Activated CD4-positive, alpha-beta T cell treated with anti-CD3 and anti-CD28 coated beads for 24 hours (primary cell): Measurements from ENCODE around the gene NFS1.

ENCODE experiments used
- DNase-seq, 2 donors: peaks; one replicate each; pipeline ENCODE4 v3.0.0-alpha.2; 2020; ENCODE audit warnings: low read depth in 2 of 2

Gene NFS1

GRCh38 chr20:35643045-35643444 lies 56.1 kb downstream of the NFS1 start:
- DNase-seq: no peak

DNA sequence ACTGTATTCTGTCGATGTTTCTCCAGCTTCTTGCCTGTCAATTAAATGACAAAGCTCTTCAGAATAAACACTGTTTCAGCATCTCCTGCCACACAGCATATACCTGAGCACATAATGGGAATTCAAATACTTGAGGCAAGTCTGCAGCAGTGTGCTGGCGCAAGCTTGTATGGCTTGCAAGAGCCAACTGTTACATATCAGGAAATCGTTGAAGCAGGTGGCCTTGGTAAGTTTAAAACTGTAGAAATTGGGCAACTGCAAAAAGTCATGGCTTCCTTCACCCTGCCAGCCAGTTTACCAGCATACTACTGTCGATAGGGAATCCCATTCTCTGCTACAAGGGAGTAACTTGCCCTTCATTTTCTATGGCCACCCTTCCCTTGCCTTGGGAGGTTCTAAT lies 57.4 kb downstream of the NFS1 start:
- no peak for DNase-seq

- no peak for DNase-seq
Measured at GRCh38 chr20:35640724-35641123, 58.4 kb downstream of the NFS1 start.

GRCh38 chr20:35638751-35639150 lies 60.4 kb downstream of the NFS1 start:
- no peak for DNase-seq

- DNase-seq: no peak
Measured at GRCh38 chr20:35637276-35637675, 61.9 kb downstream of the NFS1 start.

- DNase-seq: no peak
Measured at GRCh38 chr20:35636095-35636494, 63.1 kb downstream of the NFS1 start.

GRCh38 chr20:35635652-35636051 lies 63.5 kb downstream of the NFS1 start:
- no peak for DNase-seq

GRCh38 chr20:35632539-35633115 lies 66.5 kb downstream of the NFS1 start:
- DNase-seq: no peak

GRCh38 chr20:35630636-35631035 lies 68.5 kb downstream of the NFS1 start:
- no peak for DNase-seq

- DNase-seq: no peak
Measured at GRCh38 chr20:35629427-35630145, 69.6 kb downstream of the NFS1 start.

DNA sequence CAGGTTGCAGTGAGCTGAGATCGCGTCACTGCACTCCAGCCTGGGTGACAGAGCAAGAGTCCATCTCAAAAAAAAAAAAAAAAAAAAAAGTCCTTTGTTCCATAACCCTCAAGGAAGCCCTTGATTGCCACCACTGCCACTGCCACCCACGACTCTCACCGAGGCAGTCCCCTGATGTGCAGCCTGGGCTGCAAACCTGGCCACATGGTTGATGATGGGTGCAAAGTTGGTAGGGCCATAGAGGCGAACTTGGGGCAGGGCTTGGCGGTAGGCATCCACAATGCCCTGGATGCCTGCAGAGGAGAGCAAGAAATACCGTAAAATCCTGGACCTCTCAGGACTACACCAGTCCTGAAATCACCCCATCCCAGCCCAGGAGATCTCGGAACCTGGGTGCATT lies 72.0 kb downstream of the NFS1 start:
- DNase-seq: no peak

GRCh38 chr20:35626386-35627001 lies 72.7 kb downstream of the NFS1 start:
- DNase-seq: no peak

DNA sequence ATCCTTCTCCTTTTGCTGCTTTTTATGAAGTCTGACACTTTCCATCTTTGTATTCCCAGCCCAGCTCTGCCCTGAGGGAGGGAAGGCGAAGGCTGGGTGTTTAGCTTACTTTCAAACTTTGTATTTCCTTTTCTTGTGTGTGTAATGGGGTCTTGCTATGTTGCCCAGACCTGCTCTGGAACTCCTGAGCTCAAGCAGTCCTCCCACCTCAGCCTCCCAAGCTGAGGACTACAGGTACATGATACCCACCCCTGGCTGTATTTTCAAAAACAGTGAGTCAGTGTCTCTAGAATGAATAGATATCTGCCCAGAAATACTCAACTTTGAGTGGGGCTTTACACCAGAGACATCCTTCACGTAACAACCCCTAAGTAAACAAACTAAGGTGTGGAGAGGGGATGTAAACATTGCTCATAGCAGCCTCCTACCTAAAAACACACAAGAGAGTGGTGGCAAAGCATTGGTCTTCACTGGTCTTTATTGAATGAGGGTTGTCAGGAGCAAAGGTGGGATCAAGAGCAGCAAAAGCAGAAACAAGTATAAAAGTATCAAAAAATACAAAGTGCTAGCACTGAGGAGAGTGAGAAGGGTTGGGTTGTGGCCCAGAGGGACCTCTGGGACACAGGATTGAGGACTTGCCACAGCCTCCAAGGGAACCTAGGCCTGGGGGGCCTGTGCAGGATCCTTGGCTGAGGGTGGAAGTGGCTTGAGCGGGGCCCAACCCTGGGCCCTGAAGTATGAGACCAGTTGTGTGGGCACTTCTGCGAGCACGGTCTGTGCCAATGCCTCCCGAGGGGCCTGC lies 73.4 kb downstream of the NFS1 start:
- no peak for DNase-seq

GRCh38 chr20:35621560-35621946 lies 77.6 kb downstream of the NFS1 start:
- no peak for DNase-seq

DNA sequence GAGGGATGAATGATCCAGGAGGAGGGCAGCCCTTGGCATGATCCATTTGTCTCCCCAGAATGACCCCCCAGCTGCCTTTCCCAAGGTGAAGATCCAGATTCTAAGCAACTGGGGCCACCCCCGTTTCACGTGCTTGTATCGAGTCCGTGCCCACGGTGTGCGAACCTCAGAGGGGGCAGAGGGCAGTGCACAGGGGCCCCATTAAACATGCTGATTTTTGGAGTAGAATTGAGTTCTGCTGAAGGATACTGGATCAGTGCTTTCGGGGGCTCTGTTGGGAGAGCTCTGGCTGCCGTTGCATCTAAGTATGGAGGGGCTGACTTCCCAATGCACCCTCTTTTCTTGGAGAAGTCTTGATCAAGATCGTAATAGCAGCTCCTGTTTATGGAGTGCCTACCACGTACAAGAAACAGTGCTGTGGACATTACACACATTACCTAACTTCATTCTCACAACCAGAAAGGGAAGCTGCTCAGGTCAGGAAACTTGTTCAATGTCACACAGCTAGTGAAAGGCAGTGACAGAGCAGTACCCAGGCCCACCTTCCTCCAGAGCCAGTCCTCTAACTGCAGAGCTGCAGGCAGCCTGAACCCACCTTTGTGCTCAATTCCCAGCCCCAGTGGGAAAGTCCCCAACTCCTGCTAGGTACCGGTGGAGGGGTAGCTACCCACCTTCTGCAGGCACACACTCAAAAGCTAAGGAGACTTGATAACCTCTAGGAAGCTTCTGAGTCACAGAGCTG lies 78.2 kb downstream of the NFS1 start:
- no peak for DNase-seq

DNA sequence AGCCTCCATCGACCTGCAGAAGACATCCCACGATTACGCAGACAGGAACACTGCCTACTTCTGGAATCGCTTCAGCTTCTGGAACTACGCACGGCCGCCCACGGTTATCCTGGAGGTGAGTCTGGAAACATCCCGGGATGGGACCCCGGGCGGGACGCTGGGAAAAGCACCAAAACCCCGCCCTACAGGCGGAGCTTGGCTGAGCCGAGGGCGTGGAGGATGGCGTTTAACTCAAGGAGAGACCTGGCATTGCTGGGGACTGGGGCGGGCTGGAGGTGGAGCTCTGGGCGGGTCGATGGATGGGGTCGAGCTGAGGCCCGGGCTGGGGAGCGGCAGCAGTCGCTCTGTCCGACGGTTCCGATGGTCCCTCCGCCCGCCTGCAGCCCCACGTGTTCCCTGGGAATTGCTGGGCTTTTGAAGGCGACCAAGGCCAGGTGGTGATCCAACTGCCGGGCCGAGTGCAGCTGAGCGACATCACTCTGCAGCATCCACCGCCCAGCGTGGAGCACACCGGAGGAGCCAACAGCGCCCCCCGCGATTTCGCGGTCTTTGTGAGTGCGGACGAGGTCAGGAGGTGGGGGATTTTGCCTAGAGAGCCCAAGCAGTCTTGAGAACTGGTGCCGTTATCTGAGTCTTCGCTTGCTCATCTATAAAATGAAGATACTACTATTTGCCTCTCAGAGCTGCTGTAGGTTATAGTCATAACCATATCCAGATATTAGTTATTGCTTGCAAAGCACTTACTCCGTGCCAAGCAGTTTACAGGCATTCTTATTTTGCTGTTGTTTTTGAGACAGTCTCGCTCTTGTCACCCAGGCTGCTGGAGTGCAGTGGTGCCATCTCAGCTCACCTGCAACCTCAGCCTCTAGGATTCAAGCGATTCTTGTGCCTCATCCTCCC lies 79.7 kb downstream of the NFS1 start:
- DNase-seq: peak; percentile 67 to 69

GRCh38 chr20:35618263-35619131 lies 80.7 kb downstream of the NFS1 start:
- DNase-seq: no peak
